Gastrocnemius medialis (tissue), 4 donors: ENCODE data around the gene SUOX.

ENCODE experiments used
- POLR2A ChIP-seq, 2 donors: fragments of 450-650 bp; IDR thresholded peaks; one replicate each; pipeline ENCODE4 v1.6.1; 2017; ENCODE audit warnings: antibody characterized with exemption in 2 of 2, mild to moderate bottlenecking in 2 of 2, moderate library complexity in 2 of 2
- TF ChIP-seq, protein P1 (sequence below), 5 experiments: fragments of 450-650 bp in 3 of 5; fragments of 200-600 bp in 2 of 5; sonication (generic) in 2 of 5; IDR thresholded peaks in 4 of 5; conservative IDR thresholded peaks in 1 of 5; 1 replicate in 4 of 5; 2 replicates in 1 of 5; pipeline ENCODE4 v1.5.1; 2016 to 2019; ENCODE audit warnings: antibody characterized with exemption in 5 of 5, mild to moderate bottlenecking in 3 of 5, moderate library complexity in 3 of 5

DNA sequence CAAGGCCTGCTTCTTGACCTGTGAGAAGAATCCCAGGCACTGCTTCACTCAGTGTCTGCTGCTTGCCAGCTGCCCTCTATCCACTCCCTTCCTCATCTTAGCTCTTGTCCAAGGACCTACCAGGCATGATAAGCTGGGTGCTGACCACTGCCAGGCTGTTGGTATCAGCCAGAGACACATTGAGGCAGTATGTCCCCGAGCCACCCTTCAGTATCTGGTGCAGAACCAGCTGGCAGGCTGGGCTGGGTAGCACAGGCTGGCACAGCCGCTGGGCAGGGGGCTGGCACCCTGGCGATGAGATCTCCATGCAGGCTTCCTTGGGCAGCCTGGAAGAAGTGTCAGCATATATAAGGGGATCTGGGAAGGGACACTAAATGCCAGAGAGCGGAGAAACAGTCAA is 41.7 kb upstream of the SUOX start:
- TF ChIP-seq, protein P1, sequence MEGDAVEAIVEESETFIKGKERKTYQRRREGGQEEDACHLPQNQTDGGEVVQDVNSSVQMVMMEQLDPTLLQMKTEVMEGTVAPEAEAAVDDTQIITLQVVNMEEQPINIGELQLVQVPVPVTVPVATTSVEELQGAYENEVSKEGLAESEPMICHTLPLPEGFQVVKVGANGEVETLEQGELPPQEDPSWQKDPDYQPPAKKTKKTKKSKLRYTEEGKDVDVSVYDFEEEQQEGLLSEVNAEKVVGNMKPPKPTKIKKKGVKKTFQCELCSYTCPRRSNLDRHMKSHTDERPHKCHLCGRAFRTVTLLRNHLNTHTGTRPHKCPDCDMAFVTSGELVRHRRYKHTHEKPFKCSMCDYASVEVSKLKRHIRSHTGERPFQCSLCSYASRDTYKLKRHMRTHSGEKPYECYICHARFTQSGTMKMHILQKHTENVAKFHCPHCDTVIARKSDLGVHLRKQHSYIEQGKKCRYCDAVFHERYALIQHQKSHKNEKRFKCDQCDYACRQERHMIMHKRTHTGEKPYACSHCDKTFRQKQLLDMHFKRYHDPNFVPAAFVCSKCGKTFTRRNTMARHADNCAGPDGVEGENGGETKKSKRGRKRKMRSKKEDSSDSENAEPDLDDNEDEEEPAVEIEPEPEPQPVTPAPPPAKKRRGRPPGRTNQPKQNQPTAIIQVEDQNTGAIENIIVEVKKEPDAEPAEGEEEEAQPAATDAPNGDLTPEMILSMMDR (IDR thresholded peaks at IDR 0.05 in 4 of 5, conservative IDR thresholded peaks at IDR 0.05 in 1 of 5) = no peak
- no peak for TF ChIP-seq POLR2A (IDR thresholded peaks at IDR 0.05)
